HEK293T (cell line): ENCODE data around the gene ST6GAL1.

Source experiments
- CTCF ChIA-PET: fragments of 350-600 bp; formaldehyde crosslinking; extraction: SDS; loops from one replicate; lab custom pipeline; 2021; ENCODE audit warnings: antibody characterized with exemption, inconsistent platforms; lab: Yijun Ruan, JAX
- POLR2A ChIA-PET: fragments of 350-600 bp; formaldehyde crosslinking; extraction: SDS; loops from one replicate; lab custom pipeline; 2020; ENCODE audit warnings: antibody characterized with exemption, inconsistent platforms; lab: Yijun Ruan, JAX
- DNase-seq: peaks from one replicate; pipeline ENCODE4 v3.0.0; 2012; ENCODE audit warnings: mixed read lengths; ENCODE audit errors: extremely low spot score
- ARNT ChIP-seq: fragments of 450-650 bp; IDR thresholded peaks from 2 replicates; pipeline ENCODE4 v1.6.1; 2017; ENCODE audit warnings: mild to moderate bottlenecking
- BHLHE40 ChIP-seq: fragments of 450-650 bp; IDR thresholded peaks from 2 replicates; pipeline ENCODE4 v1.6.1; 2016; ENCODE audit warnings: mild to moderate bottlenecking, moderate library complexity, borderline replicate concordance
- CTBP1 ChIP-seq: fragments of 450-650 bp; IDR thresholded peaks from 2 replicates; pipeline ENCODE4 v1.6.1; 2016; ENCODE audit warnings: borderline replicate concordance
- ELF4 ChIP-seq: fragments of 450-650 bp; IDR thresholded peaks from 2 replicates; pipeline ENCODE4 v1.6.1; 2017; ENCODE audit warnings: antibody characterized with exemption
- FOXA1 ChIP-seq: fragments of 450-650 bp; IDR thresholded peaks from 2 replicates; pipeline ENCODE4 v1.6.1; 2016; ENCODE audit warnings: mild to moderate bottlenecking
- FOXK2 ChIP-seq: fragments of 450-650 bp; IDR thresholded peaks from 2 replicates; pipeline ENCODE4 v1.6.1; 2016; ENCODE audit warnings: mild to moderate bottlenecking
- FOXM1 ChIP-seq: fragments of 450-650 bp; IDR thresholded peaks from 2 replicates; pipeline ENCODE4 v1.6.1; 2017; ENCODE audit warnings: mild to moderate bottlenecking, borderline replicate concordance
- HDGF ChIP-seq: fragments of 450-650 bp; IDR thresholded peaks from 2 replicates; pipeline ENCODE4 v1.6.1; 2017; ENCODE audit warnings: antibody characterized with exemption, borderline replicate concordance
- L3MBTL2 ChIP-seq: fragments of 450-650 bp; conservative IDR thresholded peaks from 2 replicates; pipeline ENCODE4 v1.6.1; 2016; ENCODE audit warnings: mild to moderate bottlenecking
- LEF1 ChIP-seq: fragments of 450-650 bp; IDR thresholded peaks from 2 replicates; pipeline ENCODE4 v1.6.1; 2017; ENCODE audit warnings: mild to moderate bottlenecking, borderline replicate concordance
- NFRKB ChIP-seq: fragments of 450-650 bp; IDR thresholded peaks from 2 replicates; pipeline ENCODE4 v1.6.1; 2016; ENCODE audit warnings: mild to moderate bottlenecking, moderate library complexity
- SP1 ChIP-seq: fragments of 450-650 bp; IDR thresholded peaks from 2 replicates; pipeline ENCODE4 v1.6.1; 2017
- SUZ12 ChIP-seq: fragments of 450-650 bp; IDR thresholded peaks from 2 replicates; pipeline ENCODE4 v1.6.1; 2016; ENCODE audit warnings: mild to moderate bottlenecking
- TARDBP ChIP-seq: fragments of 450-650 bp; IDR thresholded peaks from 2 replicates; pipeline ENCODE4 v1.6.1; 2016
- ZNF384 ChIP-seq: fragments of 450-650 bp; IDR thresholded peaks from 2 replicates; pipeline ENCODE4 v1.6.1; 2016
- TF ChIP-seq, protein P1 (sequence below): fragments of 450-650 bp; IDR thresholded peaks from 2 replicates; pipeline ENCODE4 v1.6.1; 2016

ST6GAL1 gene

GRCh38 chr3:187012609-187013051, 82.3 kb downstream of the ST6GAL1 start:
- no peak for DNase-seq
- POLR2A ChIA-PET: no interaction called here
- TF ChIP-seq, protein P1, sequence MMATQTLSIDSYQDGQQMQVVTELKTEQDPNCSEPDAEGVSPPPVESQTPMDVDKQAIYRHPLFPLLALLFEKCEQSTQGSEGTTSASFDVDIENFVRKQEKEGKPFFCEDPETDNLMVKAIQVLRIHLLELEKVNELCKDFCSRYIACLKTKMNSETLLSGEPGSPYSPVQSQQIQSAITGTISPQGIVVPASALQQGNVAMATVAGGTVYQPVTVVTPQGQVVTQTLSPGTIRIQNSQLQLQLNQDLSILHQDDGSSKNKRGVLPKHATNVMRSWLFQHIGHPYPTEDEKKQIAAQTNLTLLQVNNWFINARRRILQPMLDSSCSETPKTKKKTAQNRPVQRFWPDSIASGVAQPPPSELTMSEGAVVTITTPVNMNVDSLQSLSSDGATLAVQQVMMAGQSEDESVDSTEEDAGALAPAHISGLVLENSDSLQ: no peak
- TF ChIP-seq CTBP1: no peak
- no peak for TF ChIP-seq SP1
- no peak for TF ChIP-seq FOXK2
- TF ChIP-seq FOXM1: no peak
- no peak for TF ChIP-seq ELF4
- no peak for TF ChIP-seq HDGF
- TF ChIP-seq SUZ12: no peak
- no peak for TF ChIP-seq NFRKB
- no peak for TF ChIP-seq LEF1
- TF ChIP-seq BHLHE40: no peak
- TF ChIP-seq L3MBTL2: no peak
- no peak for TF ChIP-seq ZNF384
- no peak for TF ChIP-seq FOXA1
- TF ChIP-seq TARDBP: no peak
- no peak for TF ChIP-seq ARNT
- CTCF ChIA-PET: no interaction called here

DNA sequence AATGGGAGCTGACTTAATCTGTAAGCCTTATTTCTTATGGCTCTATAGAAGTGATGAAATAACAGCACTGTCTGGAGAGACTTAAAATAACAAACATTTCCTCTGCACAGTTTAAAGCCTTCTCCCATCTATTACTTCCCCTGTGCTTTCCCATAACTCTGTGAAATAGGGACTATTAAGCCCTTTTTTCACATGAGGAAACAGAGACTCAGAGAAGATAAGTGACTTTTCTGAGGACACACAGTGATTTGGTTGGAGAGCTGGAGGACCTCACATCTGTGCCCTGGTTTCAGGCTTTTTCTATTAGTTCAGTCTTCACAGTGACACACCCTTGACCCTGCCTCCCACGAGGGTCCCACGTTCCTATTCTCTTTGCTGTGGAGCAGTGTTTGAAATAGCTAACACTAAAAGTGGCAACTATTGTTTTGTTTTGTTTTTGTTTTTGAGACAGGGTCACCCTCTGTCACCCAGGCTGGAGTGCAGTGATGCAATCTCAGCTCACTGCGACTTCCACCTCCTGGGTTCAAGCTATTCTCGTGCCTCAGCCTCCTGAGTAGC, 82.9 kb downstream of the ST6GAL1 start:
- DNase-seq: no peak
- ChIA-PET POLR2A (no interaction called here), CTCF (no interaction called here)
- TF ChIP-seq FOXK2 (no peak), L3MBTL2 (no peak), FOXM1 (no peak), ZNF384 (no peak), FOXA1 (no peak), SP1 (no peak), HDGF (no peak), ARNT (no peak), CTBP1 (no peak), NFRKB (no peak), BHLHE40 (no peak), TARDBP (no peak), SUZ12 (no peak), LEF1 (no peak), ELF4 (no peak)
- TF ChIP-seq, protein P1: no peak

GRCh38 chr3:187014417-187014864, 84.1 kb downstream of the ST6GAL1 start:
- ChIA-PET CTCF (no interaction called here), POLR2A (no interaction called here)
- TF ChIP-seq ELF4: no peak
- TF ChIP-seq HDGF: no peak
- no peak for TF ChIP-seq NFRKB
- TF ChIP-seq FOXK2: no peak
- no peak for TF ChIP-seq BHLHE40
- DNase-seq: no peak

DNA sequence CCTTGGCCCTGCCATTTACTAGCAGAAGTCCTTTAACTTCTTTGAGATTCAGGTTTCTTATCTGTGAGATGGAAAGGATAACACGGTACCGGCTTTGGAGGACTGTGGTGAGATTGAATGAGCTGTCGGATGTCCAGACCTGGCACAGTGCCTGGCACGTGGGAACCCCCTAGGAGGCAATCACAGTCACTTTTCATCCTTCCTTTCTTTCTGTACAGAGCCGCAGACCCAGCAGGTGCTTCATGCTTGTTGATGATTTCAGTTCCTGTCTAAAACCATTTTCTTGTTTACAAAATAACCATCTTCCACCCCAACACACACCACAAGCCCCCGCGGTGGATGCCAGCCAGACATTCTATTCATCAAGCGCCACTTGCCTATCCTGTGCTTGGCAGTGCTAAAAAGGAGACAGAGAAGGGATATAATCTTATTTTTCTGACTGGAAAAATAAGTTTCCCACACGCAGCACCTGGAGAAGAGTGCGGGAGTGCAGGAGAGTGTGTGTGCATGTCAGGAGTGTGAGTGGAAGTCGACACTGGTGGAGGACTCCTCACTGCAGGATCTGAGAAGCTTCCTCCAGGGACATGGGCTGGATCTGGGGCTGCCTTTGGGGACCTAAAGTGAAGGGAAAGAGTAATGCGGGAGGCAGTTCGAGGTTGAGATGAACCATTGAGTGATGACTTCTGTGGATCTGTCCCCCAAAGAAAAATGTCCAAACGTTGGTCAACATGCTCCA, 85.7 kb downstream of the ST6GAL1 start:
- no peak for DNase-seq
- ChIA-PET CTCF (no interaction called here), POLR2A (no interaction called here)
- TF ChIP-seq CTBP1 (no peak), ELF4 (no peak), FOXA1 (no peak)

- CTCF ChIA-PET: no interaction called here
- DNase-seq: no peak
- TF ChIP-seq CTBP1 (no peak), ZNF384 (no peak), FOXA1 (no peak), ARNT (no peak), HDGF (no peak)
- TF ChIP-seq, protein P1: no peak
- POLR2A ChIA-PET: no interaction called here
Measured at GRCh38 chr3:187016639-187017345, 86.5 kb downstream of the ST6GAL1 start.

GRCh38 chr3:187017511-187018230, 87.3 kb downstream of the ST6GAL1 start:
- TF ChIP-seq FOXA1 (no peak), L3MBTL2 (no peak)
- ChIA-PET POLR2A (no interaction called here), CTCF (no interaction called here)
- DNase-seq: no peak
